Gastrocnemius medialis (tissue), 4 donors: Measurements from ENCODE around the gene PERCC1. TPM values are rescaled to one million over a fixed set of nuclear protein-coding genes. Genes with fewer than 3 reads are reported as not detected.

Experiments
- ATAC-seq, 2 donors: fragments of 150-250 bp; one replicate each; pipeline ENCODE4 v1.9.1; 2016
- DNase-seq, 2 donors: peaks; one replicate each; pipeline ENCODE4 v3.0.0-alpha.2; 2019
- H3K27ac ChIP-seq, 4 donors: fragments of 200-600 bp; sonication (generic); 1 replicate in 1 of 4; 2 replicates in 3 of 4; pipeline ENCODE4 v1.5.1; 2016 to 2018; ENCODE audit warnings: mild to moderate bottlenecking in 2 of 4, moderate library complexity in 1 of 4
- H3K27me3 ChIP-seq, 3 donors: fragments of 200-600 bp; sonication (generic) in 2 of 3; 1 replicate in 1 of 3; 2 replicates in 2 of 3; pipeline versions ENCODE4 v1.5.1 to v1.6.0; 2016 to 2019; ENCODE audit warnings: mild to moderate bottlenecking in 1 of 3, moderate library complexity in 1 of 3
- H3K36me3 ChIP-seq, 2 donors: fragments of 200-600 bp; sonication (generic) in 1 of 2; one replicate each; pipeline ENCODE4 v1.5.1; 2017 to 2018
- H3K4me1 ChIP-seq, 2 donors: fragments of 200-600 bp; sonication (generic) in 1 of 2; one replicate each; pipeline ENCODE4 v1.5.1; 2016 to 2017; ENCODE audit warnings: mild to moderate bottlenecking in 2 of 2
- H3K4me3 ChIP-seq, 4 donors: fragments of 200-600 bp; sonication (generic) in 3 of 4; 1 replicate in 1 of 4; 2 replicates in 3 of 4; pipeline ENCODE4 v1.5.1; 2016 to 2019; ENCODE audit warnings: mild to moderate bottlenecking in 2 of 4
- H3K9me3 ChIP-seq, 3 donors: fragments of 200-600 bp; sonication (generic) in 2 of 3; 1 replicate in 1 of 3; 2 replicates in 2 of 3; pipeline ENCODE4 v1.5.1; 2016 to 2019
- POLR2A ChIP-seq, 2 donors: fragments of 450-650 bp; IDR thresholded peaks; one replicate each; pipeline ENCODE4 v1.6.1; 2017; ENCODE audit warnings: antibody characterized with exemption in 2 of 2, mild to moderate bottlenecking in 2 of 2, moderate library complexity in 2 of 2
- in situ Hi-C, 4 donors: fragments of 200-750 bp; cut with MboI; loops; one replicate each; pipeline versions ENCODE4 v1.15.0 to v1.8.0; 2017; ENCODE audit warnings: low sequenced_read_pairs in 4 of 4
- intact Hi-C: fragments of 100-400 bp; cut with DNase I; formaldehyde crosslinking; loops from one replicate; pipeline ENCODE4 v1.15.1; 2023; ENCODE audit warnings: low total_unique reads
- total RNA-seq, 4 donors: library from RNA; depleted of rRNA; stranded (reverse); fragments of >200 nt; gene quantifications; one replicate each; pipeline versions ENCODE4 v1.1.0 to v1.2.3, GENCODE V29; 2016
- TF ChIP-seq, protein P1 (sequence below), 5 experiments: fragments of 450-650 bp in 3 of 5; fragments of 200-600 bp in 2 of 5; sonication (generic) in 2 of 5; IDR thresholded peaks in 4 of 5; conservative IDR thresholded peaks in 1 of 5; 1 replicate in 4 of 5; 2 replicates in 1 of 5; pipeline ENCODE4 v1.5.1; 2016 to 2019; ENCODE audit warnings: antibody characterized with exemption in 5 of 5, mild to moderate bottlenecking in 3 of 5, moderate library complexity in 3 of 5

The PERCC1 gene
- total RNA-seq, 4 donors from 2014 or later: not detected

DNA sequence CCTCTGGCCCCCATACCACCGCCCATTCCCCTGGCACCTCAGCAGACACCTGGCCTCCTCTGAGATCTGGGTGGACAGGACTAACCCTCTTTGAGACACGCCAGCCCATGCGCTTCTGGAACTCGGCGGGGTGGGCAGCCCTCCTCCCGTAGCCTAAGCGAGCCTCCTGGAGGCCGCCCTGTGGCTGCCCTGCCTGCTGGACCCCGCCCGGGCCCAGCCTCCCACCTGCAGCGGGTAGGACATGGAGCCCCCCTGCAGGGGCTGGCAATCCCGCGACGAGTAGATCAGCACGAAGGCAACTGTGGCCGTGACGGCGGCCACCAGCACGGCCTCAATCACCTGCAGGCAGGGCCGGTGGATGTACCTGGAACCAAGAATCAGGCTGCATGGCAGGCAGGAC, 21.7 kb downstream of the PERCC1 start:
- no peak for DNase-seq
- in situ Hi-C loops (no loop called here), intact Hi-C loops (no loop called here)
- no peak overlapping the region for H3K27ac ChIP-seq
- no peaks in the 10 kb centered on the region for H3K27me3 ChIP-seq
- ATAC-seq: no peak
- no peak for TF ChIP-seq POLR2A (IDR thresholded peaks at IDR 0.05)
- TF ChIP-seq, protein P1, sequence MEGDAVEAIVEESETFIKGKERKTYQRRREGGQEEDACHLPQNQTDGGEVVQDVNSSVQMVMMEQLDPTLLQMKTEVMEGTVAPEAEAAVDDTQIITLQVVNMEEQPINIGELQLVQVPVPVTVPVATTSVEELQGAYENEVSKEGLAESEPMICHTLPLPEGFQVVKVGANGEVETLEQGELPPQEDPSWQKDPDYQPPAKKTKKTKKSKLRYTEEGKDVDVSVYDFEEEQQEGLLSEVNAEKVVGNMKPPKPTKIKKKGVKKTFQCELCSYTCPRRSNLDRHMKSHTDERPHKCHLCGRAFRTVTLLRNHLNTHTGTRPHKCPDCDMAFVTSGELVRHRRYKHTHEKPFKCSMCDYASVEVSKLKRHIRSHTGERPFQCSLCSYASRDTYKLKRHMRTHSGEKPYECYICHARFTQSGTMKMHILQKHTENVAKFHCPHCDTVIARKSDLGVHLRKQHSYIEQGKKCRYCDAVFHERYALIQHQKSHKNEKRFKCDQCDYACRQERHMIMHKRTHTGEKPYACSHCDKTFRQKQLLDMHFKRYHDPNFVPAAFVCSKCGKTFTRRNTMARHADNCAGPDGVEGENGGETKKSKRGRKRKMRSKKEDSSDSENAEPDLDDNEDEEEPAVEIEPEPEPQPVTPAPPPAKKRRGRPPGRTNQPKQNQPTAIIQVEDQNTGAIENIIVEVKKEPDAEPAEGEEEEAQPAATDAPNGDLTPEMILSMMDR (IDR thresholded peaks at IDR 0.05 in 4 of 5, conservative IDR thresholded peaks at IDR 0.05 in 1 of 5): no peak
- H3K36me3 ChIP-seq: peaks cover 0 to 88% of the 10 kb centered on the region in 2 donors
- no peak overlapping the region for H3K4me3 ChIP-seq
- H3K4me1 ChIP-seq: no peaks in the 10 kb centered on the region
- H3K9me3 ChIP-seq: no peaks in the 10 kb centered on the region

DNA sequence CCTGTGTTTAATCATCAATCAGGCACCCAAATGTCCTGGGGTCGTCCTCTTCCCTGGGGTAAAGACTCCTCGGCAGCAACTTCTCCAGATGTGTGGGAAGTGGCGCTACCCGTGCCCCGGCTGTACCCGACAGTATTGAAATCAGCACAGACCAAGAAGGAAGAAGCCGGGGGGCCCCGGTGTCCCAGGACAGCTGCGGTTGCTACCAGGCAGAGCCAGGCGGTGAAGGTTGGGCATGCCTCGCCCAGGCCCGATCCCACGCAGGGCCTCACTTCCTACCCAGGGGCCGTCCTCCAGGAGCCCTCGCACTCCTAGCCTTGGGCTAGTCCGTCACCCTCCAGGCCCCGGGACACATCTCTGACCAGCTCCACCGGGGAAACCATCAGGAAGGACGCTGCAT, 22.4 kb downstream of the PERCC1 start:
- Histone ChIP-seq H3K9me3 (no peaks in the 10 kb centered on the region), H3K36me3 (peaks cover 0 to 86% of the 10 kb centered on the region in 2 donors), H3K27me3 (no peaks in the 10 kb centered on the region), H3K4me3 (no peak overlapping the region), H3K27ac (no peak overlapping the region), H3K4me1 (no peaks in the 10 kb centered on the region)
- no peak for TF ChIP-seq POLR2A (IDR thresholded peaks at IDR 0.05)
- TF ChIP-seq, protein P1 (IDR thresholded peaks at IDR 0.05 in 4 of 5, conservative IDR thresholded peaks at IDR 0.05 in 1 of 5): no peak
- DNase-seq (no peak), ATAC-seq (no peak)
- intact Hi-C loops: no loop called here
- in situ Hi-C loops: no loop called here

DNA sequence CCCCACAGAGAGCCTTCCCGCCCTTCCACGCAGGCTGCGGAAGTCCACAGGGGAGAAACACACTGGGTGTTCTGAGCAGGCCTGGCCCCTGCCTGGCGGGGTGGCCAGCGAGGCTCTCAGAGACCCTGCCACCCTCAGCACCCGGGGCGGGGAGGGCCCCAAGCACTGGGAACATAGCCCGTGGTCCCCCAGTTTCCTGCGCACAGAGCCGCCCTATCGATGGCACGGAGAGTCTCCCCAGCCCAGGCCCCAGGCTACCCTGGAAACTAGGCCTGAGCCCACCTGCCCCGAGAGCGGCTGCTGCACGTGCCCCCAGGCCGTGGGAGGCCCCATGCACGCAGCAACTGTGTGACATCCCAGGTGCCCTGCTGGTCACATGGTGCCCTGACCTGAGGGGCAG, 23.7 kb downstream of the PERCC1 start:
- H3K27me3 ChIP-seq: no peaks in the 10 kb centered on the region
- peaks cover 0 to 82% of the 10 kb centered on the region in 2 donors for H3K36me3 ChIP-seq
- no peak for TF ChIP-seq POLR2A (IDR thresholded peaks at IDR 0.05)
- ATAC-seq: no peak
- no peaks in the 10 kb centered on the region for H3K9me3 ChIP-seq
- in situ Hi-C loops (no loop called here), intact Hi-C loops (no loop called here)
- DNase-seq: no peak
- H3K4me3 ChIP-seq: no peak overlapping the region
- H3K27ac ChIP-seq: no peak overlapping the region
- no peaks in the 10 kb centered on the region for H3K4me1 ChIP-seq

DNA sequence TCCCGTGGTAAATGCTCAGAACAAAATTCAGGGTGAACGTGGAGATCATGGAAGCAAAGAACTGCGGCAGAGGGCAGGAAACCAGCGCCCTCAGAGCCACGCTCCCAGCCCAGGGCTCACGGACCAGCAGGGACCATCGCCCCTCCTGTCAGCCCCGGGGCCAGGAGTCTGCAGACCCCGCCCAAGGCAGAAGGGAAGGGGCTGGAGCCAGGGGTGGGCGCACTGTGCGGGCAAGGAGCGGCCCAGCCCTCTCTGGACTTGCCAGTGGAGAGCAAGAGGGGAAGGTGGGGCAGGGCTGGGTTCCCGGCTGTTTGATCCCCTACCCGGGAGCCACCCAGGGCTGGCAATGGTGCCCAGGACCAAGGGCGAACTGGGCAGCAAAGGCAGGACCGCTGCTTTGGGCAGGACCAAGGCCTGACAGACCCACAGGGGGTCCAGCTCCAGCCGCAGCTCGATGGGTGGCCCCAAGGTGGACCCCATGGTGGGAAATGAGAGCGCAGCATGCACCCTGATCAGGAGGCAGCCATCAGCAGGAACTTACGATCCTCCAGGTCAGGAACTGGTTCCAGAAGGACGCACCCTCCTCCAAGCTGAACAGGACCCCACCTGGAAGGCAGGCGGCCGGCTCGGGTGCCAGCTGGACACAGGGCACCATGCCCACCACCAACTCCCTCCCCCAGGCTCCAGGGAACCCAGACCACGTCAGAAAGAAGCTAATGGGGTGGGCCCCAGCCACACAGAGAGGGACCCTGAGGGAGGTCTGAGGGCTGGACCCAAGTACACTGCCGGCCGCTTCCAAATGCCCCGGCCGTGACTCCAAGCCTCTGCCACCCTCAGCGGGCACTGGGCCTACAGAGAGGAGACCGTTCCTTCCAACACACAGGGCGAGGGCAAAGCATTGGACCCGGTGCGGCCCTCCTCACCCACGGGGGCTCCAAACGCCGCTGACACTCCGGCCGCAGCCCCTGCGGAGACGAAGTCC, 24.6 kb downstream of the PERCC1 start:
- H3K9me3 ChIP-seq: no peaks in the 10 kb centered on the region
- H3K36me3 ChIP-seq: peaks cover 0 to 79% of the 10 kb centered on the region in 2 donors
- H3K4me1 ChIP-seq: no peaks in the 10 kb centered on the region
- intact Hi-C loops (no loop called here), in situ Hi-C loops (no loop called here)
- H3K4me3 ChIP-seq: no peak overlapping the region
- no peak overlapping the region for H3K27ac ChIP-seq
- TF ChIP-seq, protein P1 (IDR thresholded peaks at IDR 0.05 in 4 of 5, conservative IDR thresholded peaks at IDR 0.05 in 1 of 5): no peak
- no peak for TF ChIP-seq POLR2A (IDR thresholded peaks at IDR 0.05)
- DNase-seq (no peak), ATAC-seq (no peak)
- H3K27me3 ChIP-seq: no peaks in the 10 kb centered on the region

DNA sequence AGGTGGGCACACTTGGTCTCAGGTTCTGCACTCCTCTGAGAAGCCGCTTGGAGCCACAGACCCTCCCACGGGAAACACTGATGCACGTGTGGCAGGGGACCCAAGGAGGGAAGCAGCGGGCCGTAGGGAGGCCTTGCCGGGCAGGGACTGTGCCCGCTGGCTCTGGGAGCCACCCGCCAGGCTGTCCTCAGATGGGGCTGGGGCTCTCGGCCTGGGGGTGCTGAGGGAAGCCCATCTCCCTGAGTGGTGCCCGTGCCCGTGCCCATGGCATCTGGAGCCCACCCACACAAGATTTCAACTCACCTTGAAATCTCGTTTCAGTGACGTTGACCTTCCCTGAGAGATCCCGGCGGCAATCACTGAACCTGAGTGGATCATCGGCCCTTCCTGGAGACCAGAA, 26.1 kb downstream of the PERCC1 start:
- peaks cover 0 to 77% of the 10 kb centered on the region in 2 donors for H3K36me3 ChIP-seq
- ATAC-seq: no peak

More for the DNA sequence above, 26.1 kb downstream of the PERCC1 start:
- intact Hi-C loops: no loop called here
- Histone ChIP-seq H3K4me1 (no peaks in the 10 kb centered on the region), H3K9me3 (no peaks in the 10 kb centered on the region), H3K27ac (no peak overlapping the region), H3K4me3 (no peak overlapping the region), H3K27me3 (no peaks in the 10 kb centered on the region)
- TF ChIP-seq, protein P1 (IDR thresholded peaks at IDR 0.05 in 4 of 5, conservative IDR thresholded peaks at IDR 0.05 in 1 of 5): no peak
- TF ChIP-seq POLR2A (IDR thresholded peaks at IDR 0.05): no peak
- no peak for DNase-seq
- in situ Hi-C loops: no loop called here
